Parathyroid adenoma (tissue), 2 donors: ENCODE measurements around the gene PTRH2.

ENCODE experiments used
- H2AFZ ChIP-seq: fragments of 300-600 bp; sonication (generic); one replicate; pipeline ENCODE4 v1.7.0; 2017; ENCODE audit warnings: antibody characterized with exemption, mild to moderate bottlenecking
- H3K27ac ChIP-seq: fragments of 300-600 bp; sonication (generic); one replicate; pipeline ENCODE4 v1.7.0; 2017
- H3K27me3 ChIP-seq: fragments of 300-600 bp; sonication (generic); one replicate; pipeline ENCODE4 v1.7.0; 2017; ENCODE audit warnings: low read length; ENCODE audit not compliant: control insufficient read depth, insufficient read depth
- H3K36me3 ChIP-seq: fragments of 300-600 bp; sonication (generic); one replicate; pipeline ENCODE4 v1.7.0; 2017; ENCODE audit warnings: low read length; ENCODE audit not compliant: control insufficient read depth, insufficient read depth
- H3K4me1 ChIP-seq: fragments of 300-600 bp; sonication (generic); one replicate; pipeline ENCODE4 v1.7.0; 2017; ENCODE audit warnings: control low read depth
- H3K4me2 ChIP-seq: fragments of 300-600 bp; sonication (generic); one replicate; pipeline ENCODE4 v1.7.0; 2017; ENCODE audit warnings: low read length
- H3K4me3 ChIP-seq: fragments of 300-600 bp; sonication (generic); one replicate; pipeline ENCODE4 v1.7.0; 2017; ENCODE audit warnings: low read depth, low read length
- H3K79me2 ChIP-seq: fragments of 300-600 bp; sonication (generic); one replicate; pipeline ENCODE4 v1.7.0; 2017; ENCODE audit warnings: control low read depth
- H3K9ac ChIP-seq: fragments of 300-600 bp; sonication (generic); one replicate; pipeline ENCODE4 v1.7.0; 2017; ENCODE audit warnings: mild to moderate bottlenecking
- H3K9me3 ChIP-seq: fragments of 300-600 bp; sonication (generic); one replicate; pipeline ENCODE4 v1.7.0; 2017; ENCODE audit warnings: low read length; ENCODE audit not compliant: control insufficient read depth
- CTCF ChIP-seq: fragments of 300-600 bp; sonication (generic); IDR thresholded peaks from one replicate; pipeline ENCODE4 v1.7.0; 2017; ENCODE audit warnings: antibody characterized with exemption, mild to moderate bottlenecking
- donor health status: primary hyperparathyroidism.

Gene PTRH2

GRCh38 chr17:59730268-59730834, 23.1 kb upstream of the PTRH2 start:
- TF ChIP-seq CTCF, result no peak
- Histone ChIP-seq H3K9me3 (no peaks in the 10 kb centered on the region), H3K4me1 (no peaks in the 10 kb centered on the region), H3K36me3 (no peaks in the 10 kb centered on the region), H3K27me3 (no peaks in the 10 kb centered on the region), H2AFZ (no peak overlapping the region), H3K79me2 (peaks cover 10% of the 10 kb centered on the region), H3K4me3 (no peak overlapping the region), H3K9ac (no peak overlapping the region), H3K27ac (no peak overlapping the region), H3K4me2 (no peak overlapping the region)

GRCh38 chr17:59727817-59728533, 20.7 kb upstream of the PTRH2 start:
- Histone ChIP-seq H3K27ac (no peak overlapping the region), H3K4me3 (no peak overlapping the region), H3K9ac (no peak overlapping the region), H3K36me3 (no peaks in the 10 kb centered on the region), H3K79me2 (peaks cover 4% of the 10 kb centered on the region), H3K4me1 (no peaks in the 10 kb centered on the region), H2AFZ (no peak overlapping the region), H3K4me2 (no peak overlapping the region), H3K9me3 (no peaks in the 10 kb centered on the region), H3K27me3 (no peaks in the 10 kb centered on the region)
- TF ChIP-seq CTCF, result no peak

- Histone ChIP-seq H3K9me3 (no peaks in the 10 kb centered on the region), H3K4me1 (no peaks in the 10 kb centered on the region), H3K27me3 (no peaks in the 10 kb centered on the region), H3K4me2 (no peak overlapping the region), H3K4me3 (no peak overlapping the region), H3K27ac (no peak overlapping the region), H3K36me3 (no peaks in the 10 kb centered on the region), H2AFZ (no peak overlapping the region), H3K79me2 (peaks cover 19% of the 10 kb centered on the region), H3K9ac (no peak overlapping the region)
- no peak for TF ChIP-seq CTCF
Measured at GRCh38 chr17:59725691-59726090, 18.5 kb upstream of the PTRH2 start.

GRCh38 chr17:59723607-59724006, 16.4 kb upstream of the PTRH2 start:
- no peak for TF ChIP-seq CTCF
- H3K4me2 ChIP-seq, result no peak overlapping the region
- no peaks in the 10 kb centered on the region for H3K36me3 ChIP-seq
- H3K79me2 ChIP-seq, result peaks cover 26% of the 10 kb centered on the region
- H3K9ac ChIP-seq, result no peak overlapping the region
- H3K4me1 ChIP-seq, result peaks cover 5% of the 10 kb centered on the region
- H3K4me3 ChIP-seq, result no peak overlapping the region
- no peaks in the 10 kb centered on the region for H3K9me3 ChIP-seq
- H3K27ac ChIP-seq, result no peak overlapping the region
- no peak overlapping the region for H2AFZ ChIP-seq
- no peaks in the 10 kb centered on the region for H3K27me3 ChIP-seq

- Histone ChIP-seq H3K79me2 (peaks cover 31% of the 10 kb centered on the region), H3K9me3 (no peaks in the 10 kb centered on the region), H3K4me3 (no peak overlapping the region), H2AFZ (no peak overlapping the region), H3K27me3 (no peaks in the 10 kb centered on the region), H3K36me3 (no peaks in the 10 kb centered on the region), H3K27ac (no peak overlapping the region), H3K4me1 (peaks cover 5% of the 10 kb centered on the region), H3K9ac (no peak overlapping the region), H3K4me2 (no peak overlapping the region)
- no peak for TF ChIP-seq CTCF
Measured at GRCh38 chr17:59723041-59723440, 15.8 kb upstream of the PTRH2 start.
